Liver (tissue), 9 donors: Measurements from ENCODE around the gene DPF3. TPM values are rescaled to one million over a fixed set of nuclear protein-coding genes. Genes with fewer than 3 reads are reported as not detected.

Experiments
- DNase-seq: peaks from one replicate; pipeline ENCODE4 v3.0.0-alpha.2; 2017; ENCODE audit warnings: low spot score
- H3K27ac ChIP-seq, 2 donors: one replicate each; pipeline ENCODE4 v1.7.0; 2013; ENCODE audit warnings: inconsistent platforms in 2 of 2, low read length in 2 of 2, control low read depth in 1 of 2, low read depth in 1 of 2, mild to moderate bottlenecking in 1 of 2
- H3K27me3 ChIP-seq, 4 donors: one replicate each; pipeline versions ENCODE4 v1.6.1 to v1.7.0; 2013; ENCODE audit warnings: low read length in 3 of 4, inconsistent platforms in 1 of 4, mild to moderate bottlenecking in 1 of 4, moderate library complexity in 1 of 4; ENCODE audit not compliant: control insufficient read depth in 4 of 4, insufficient read depth in 4 of 4
- H3K36me3 ChIP-seq, 4 donors: one replicate each; pipeline versions ENCODE4 v1.6.1 to v1.7.0; 2013; ENCODE audit warnings: low read length in 3 of 4, mild to moderate bottlenecking in 3 of 4, low read depth in 1 of 4, moderate library complexity in 1 of 4; ENCODE audit not compliant: control insufficient read depth in 4 of 4, insufficient read depth in 3 of 4
- H3K4me1 ChIP-seq, 4 donors: one replicate each; pipeline versions ENCODE4 v1.6.1 to v1.7.0; 2013; ENCODE audit warnings: low read length in 3 of 4, mild to moderate bottlenecking in 3 of 4, moderate library complexity in 1 of 4; ENCODE audit not compliant: control insufficient read depth in 4 of 4, insufficient read depth in 4 of 4
- H3K4me3 ChIP-seq, 3 donors: one replicate each; pipeline versions ENCODE4 v1.6.1 to v1.7.0; 2013; ENCODE audit warnings: low read length in 3 of 3, control low read depth in 1 of 3, low read depth in 1 of 3, mild to moderate bottlenecking in 1 of 3
- H3K9ac ChIP-seq, 2 donors: one replicate each; pipeline ENCODE4 v1.7.0; 2013; ENCODE audit warnings: low read length in 2 of 2, mild to moderate bottlenecking in 2 of 2, moderate library complexity in 2 of 2, control low read depth in 1 of 2, low read depth in 1 of 2
- H3K9me3 ChIP-seq, 4 donors: one replicate each; pipeline versions ENCODE4 v1.6.1 to v1.7.0; 2013; ENCODE audit warnings: low read length in 3 of 4; ENCODE audit not compliant: control insufficient read depth in 4 of 4
- ATF3 ChIP-seq: IDR thresholded peaks from 2 replicates; pipeline ENCODE4 v1.6.1; 2016; ENCODE audit warnings: antibody characterized with exemption
- CTCF ChIP-seq: fragments of 150-350 bp; IDR thresholded peaks from 2 replicates; pipeline ENCODE4 v1.5.1; 2017; ENCODE audit warnings: improper control_type of control experiment, low read depth, low read length; ENCODE audit not compliant: missing input control
- EGR1 ChIP-seq, 2 donors: IDR thresholded peaks; 2 replicates each; pipeline ENCODE4 v1.6.1; 2016 to 2018; ENCODE audit warnings: antibody characterized with exemption in 2 of 2, low read depth in 2 of 2
- FOXA1 ChIP-seq: IDR thresholded peaks from 2 replicates; pipeline ENCODE4 v1.6.1; 2016; ENCODE audit warnings: antibody characterized with exemption
- FOXA2 ChIP-seq: IDR thresholded peaks from 2 replicates; pipeline ENCODE4 v1.6.1; 2016; ENCODE audit warnings: antibody characterized with exemption
- GABPA ChIP-seq, 2 donors: IDR thresholded peaks in 1 of 2; conservative IDR thresholded peaks in 1 of 2; 2 replicates each; pipeline ENCODE4 v1.6.1; 2016; ENCODE audit warnings: antibody characterized with exemption in 2 of 2, mild to moderate bottlenecking in 1 of 2, moderate library complexity in 1 of 2
- HNF4A ChIP-seq, 2 donors: conservative IDR thresholded peaks; 2 replicates each; pipeline ENCODE4 v1.6.1; 2016; ENCODE audit warnings: antibody characterized with exemption in 2 of 2, mild to moderate bottlenecking in 2 of 2
- HNF4G ChIP-seq: IDR thresholded peaks from 2 replicates; pipeline ENCODE4 v1.6.1; 2016; ENCODE audit warnings: antibody characterized with exemption
- JUND ChIP-seq, 2 donors: IDR thresholded peaks; 2 replicates each; pipeline ENCODE4 v1.6.1; 2016; ENCODE audit warnings: antibody characterized with exemption in 2 of 2
- MAX ChIP-seq: IDR thresholded peaks from 2 replicates; pipeline ENCODE4 v1.6.1; 2016; ENCODE audit warnings: antibody characterized with exemption
- NR2F2 ChIP-seq: IDR thresholded peaks from 2 replicates; pipeline ENCODE4 v1.6.1; 2016; ENCODE audit warnings: antibody characterized with exemption
- RAD21 ChIP-seq, 2 donors: IDR thresholded peaks; 2 replicates each; pipeline ENCODE4 v1.6.1; 2016; ENCODE audit warnings: antibody characterized with exemption in 2 of 2, mild to moderate bottlenecking in 2 of 2
- REST ChIP-seq: IDR thresholded peaks from 2 replicates; pipeline ENCODE4 v1.6.1; 2016; ENCODE audit warnings: antibody characterized with exemption, mild to moderate bottlenecking
- RXRA ChIP-seq, 2 donors: IDR thresholded peaks; 2 replicates each; pipeline ENCODE4 v1.6.1; 2017 to 2018; ENCODE audit warnings: antibody characterized with exemption in 2 of 2, mild to moderate bottlenecking in 1 of 2
- SP1 ChIP-seq: IDR thresholded peaks from 2 replicates; pipeline ENCODE4 v1.6.1; 2018; ENCODE audit warnings: antibody characterized with exemption, mild to moderate bottlenecking
- TAF1 ChIP-seq: conservative IDR thresholded peaks from 2 replicates; pipeline ENCODE4 v1.6.1; 2016; ENCODE audit warnings: antibody characterized with exemption, mild to moderate bottlenecking
- YY1 ChIP-seq: IDR thresholded peaks from 2 replicates; pipeline ENCODE4 v1.6.1; 2016; ENCODE audit warnings: antibody characterized with exemption, mild to moderate bottlenecking
- ZBTB33 ChIP-seq: IDR thresholded peaks from 2 replicates; pipeline ENCODE4 v1.6.1; 2016; ENCODE audit warnings: antibody characterized with exemption
- WGBS: extraction: QIAGEN DNeasy Blood & Tissue Kit; methylation state at CpG from one replicate; pipeline ENCODE4 v1.1.7; 2013; 5-methylcytosine and 5-hydroxymethylcytosine counted together
- polyA plus RNA-seq, 2 donors: library from polyadenylated mRNA; stranded (reverse) in 1 of 2; unstranded in 1 of 2; fragments of 200-250 nt in 1 of 2; fragments of >200 nt in 1 of 2; fragmentation: Nextera tagmentation in 1 of 2; extraction: Ambion mirVana in 1 of 2; gene quantifications; one replicate each; pipeline versions ENCODE4 v1.2.1 to v1.2.3, GENCODE V29; 2013 to 2015
- total RNA-seq, 2 donors: library from RNA; depleted of rRNA; stranded (reverse); fragments of >200 nt; gene quantifications; one replicate each; pipeline ENCODE4 v1.2.3, GENCODE V29; 2014
- donor health status: healthy.
- donor health status: healthy.
- donor health status: healthy.
- donor health status: healthy.
- donor health status: healthy.

The DPF3 gene
- total and polyA plus RNA-seq, 4 donors: 1.1 to 23.2 (median 2.5) TPM

- H3K36me3 ChIP-seq: peaks cover 0 to 3% (median 0%) of the 10 kb centered on the region in 4 donors
- 97% methylated on average over 2 of the region's 2 CpGs for WGBS
- no peaks in the 10 kb centered on the region for H3K9me3 ChIP-seq
- TF ChIP-seq JUND (IDR thresholded peaks at IDR 0.05) (no peak), YY1 (no peak), HNF4G (no peak), FOXA2 (no peak), RXRA (IDR thresholded peaks at IDR 0.05) (no peak), SP1 (no peak), NR2F2 (no peak), MAX (no peak), CTCF (no peak), REST (no peak), EGR1 (IDR thresholded peaks at IDR 0.05; ENCODE audit: low read depth in 2 of 2) (no peak), FOXA1 (no peak), ATF3 (no peak), TAF1 (no peak), HNF4A (conservative IDR thresholded peaks at IDR 0.05) (no peak), ZBTB33 (no peak), RAD21 (IDR thresholded peaks at IDR 0.05) (no peak), GABPA (IDR thresholded peaks at IDR 0.05 in 1 of 2, conservative IDR thresholded peaks at IDR 0.05 in 1 of 2) (no peak)
- no peaks in the 10 kb centered on the region for H3K27me3 ChIP-seq
- no peak for DNase-seq
- H3K4me1 ChIP-seq: peaks cover 0 to 3% (median 0%) of the 10 kb centered on the region in 4 donors
- H3K4me3 ChIP-seq: no peak overlapping the region
- H3K27ac ChIP-seq: no peak overlapping the region
- no peak overlapping the region for H3K9ac ChIP-seq
Measured at GRCh38 chr14:72662214-72662613, 231.7 kb downstream of the DPF3 start.
